H1 (cell line): ENCODE measurements around the gene PACS1. TPM values are rescaled to one million over a fixed set of nuclear protein-coding genes. Genes with fewer than 3 reads are reported as not detected.

Source experiments
- CTCF ChIA-PET: fragments of 300-600 bp; sonication (Branson Sonifier 250); formaldehyde crosslinking; loops from one replicate; lab custom pipeline; 2021; ENCODE audit not compliant: partially characterized antibody; lab: Charles Lee
- POLR2A ChIA-PET: fragments of 300-600 bp; sonication (Branson Sonifier 250); formaldehyde crosslinking; loops from one replicate; lab custom pipeline; 2021; ENCODE audit warnings: inconsistent platforms; ENCODE audit not compliant: partially characterized antibody; lab: Charles Lee
- DNase-seq, 2 experiments: peaks; one replicate each; pipeline versions ENCODE4 v3.0.0 to v3.0.0-alpha.2; 2010 to 2022; ENCODE audit warnings: low spot score in 2 of 2, low read depth in 1 of 2, mixed read lengths in 1 of 2
- FAIRE-seq: peaks from 2 replicates; lab custom pipeline; 2011; peaks lifted over from hg19 to GRCh38; lab: Jason Lieb, UNC
- H2AFZ ChIP-seq: 2 replicates; pipeline ENCODE4 v1.8.1; 2012; ENCODE audit warnings: low read length, inconsistent platforms
- H2AK5ac ChIP-seq: 2 replicates; pipeline ENCODE4 v1.6.1; 2013; ENCODE audit warnings: low read depth, low read length
- H2BK120ac ChIP-seq: replicated peaks from 2 replicates; pipeline ENCODE3; 2013; ENCODE audit warnings: low read depth, low read length, inconsistent platforms
- H2BK12ac ChIP-seq: 2 replicates; pipeline ENCODE4 v1.6.1; 2013; ENCODE audit warnings: low read depth, low read length
- H2BK15ac ChIP-seq: 2 replicates; pipeline ENCODE4 v1.6.1; 2013; ENCODE audit warnings: low read length
- H2BK20ac ChIP-seq: 2 replicates; pipeline ENCODE4 v1.6.1; 2013; ENCODE audit warnings: low read length
- H2BK5ac ChIP-seq: 2 replicates; pipeline ENCODE4 v1.6.1; 2013; ENCODE audit warnings: low read depth, low read length
- H3K14ac ChIP-seq: 2 replicates; pipeline ENCODE4 v1.6.1; 2013; ENCODE audit warnings: inconsistent platforms; ENCODE audit not compliant: insufficient read length
- H3K18ac ChIP-seq: 2 replicates; pipeline ENCODE4 v1.6.1; 2013; ENCODE audit warnings: low read length; ENCODE audit errors: extremely low read depth
- H3K23ac ChIP-seq: 2 replicates; pipeline ENCODE4 v1.6.1; 2013; ENCODE audit warnings: inconsistent platforms; ENCODE audit not compliant: insufficient read length
- H3K23me2 ChIP-seq: 2 replicates; pipeline ENCODE4 v1.6.1; 2013; ENCODE audit warnings: low read depth, low read length
- H3K27ac ChIP-seq: 2 replicates; pipeline ENCODE4 v1.6.1; 2011; ENCODE audit warnings: low read depth, low read length, inconsistent platforms
- H3K27me3 ChIP-seq, 4 experiments: replicated peaks in 1 of 4; 1 replicate in 1 of 4; 2 replicates in 3 of 4; pipeline versions ENCODE4 v1.6.1 to v1.8.1; 2011 to 2013; ENCODE audit warnings: low read length in 3 of 4, mild to moderate bottlenecking in 3 of 4, inconsistent platforms in 2 of 4, mixed read lengths in 2 of 4, moderate library complexity in 1 of 4; ENCODE audit not compliant: control insufficient read depth in 3 of 4, insufficient read depth in 3 of 4; ENCODE audit errors: extremely low read depth in 1 of 4
- H3K36me3 ChIP-seq, 4 experiments: 2 replicates each; pipeline versions ENCODE4 v1.6.1 to v1.8.1; 2011 to 2013; ENCODE audit warnings: mild to moderate bottlenecking in 4 of 4, low read length in 3 of 4, moderate library complexity in 2 of 4, control low read depth in 1 of 4, inconsistent platforms in 1 of 4; ENCODE audit not compliant: insufficient read depth in 4 of 4, control insufficient read depth in 2 of 4
- H3K4ac ChIP-seq: replicated peaks from 2 replicates; pipeline ENCODE3; 2013; ENCODE audit warnings: low read length, low read depth, mixed read lengths, inconsistent platforms; ENCODE audit not compliant: insufficient read length
- H3K4me1 ChIP-seq, 4 experiments: replicated peaks in 1 of 4; 1 replicate in 1 of 4; 2 replicates in 3 of 4; pipeline versions ENCODE4 v1.6.1 to v1.8.1; 2011 to 2013; ENCODE audit warnings: low read length in 3 of 4, inconsistent platforms in 2 of 4, mixed read lengths in 1 of 4; ENCODE audit not compliant: insufficient read depth in 4 of 4, control insufficient read depth in 3 of 4
- H3K4me2 ChIP-seq, 2 experiments: 2 replicates each; pipeline versions ENCODE4 v1.6.1 to v1.8.1; 2011 to 2013; ENCODE audit warnings: low read depth in 2 of 2, low read length in 2 of 2, control low read depth in 1 of 2, inconsistent platforms in 1 of 2, mild to moderate bottlenecking in 1 of 2; ENCODE audit not compliant: insufficient read depth in 1 of 2
- H3K4me3 ChIP-seq, 4 experiments: fragments of 200-600, 300-600 bp in 1 of 4; sonication (generic), shearing (Covaris generic), sonication (Bioruptor Twin) in 1 of 4; 2 replicates each; pipeline versions ENCODE4 v1.5.1 to v1.8.1; 2011 to 2016; ENCODE audit warnings: low read length in 4 of 4, low read depth in 3 of 4, control low read depth in 2 of 4, inconsistent platforms in 2 of 4, mild to moderate bottlenecking in 2 of 4, mixed read lengths in 1 of 4, moderate library complexity in 1 of 4; ENCODE audit not compliant: insufficient read depth in 2 of 4; ENCODE audit errors: extremely low read depth in 1 of 4
- H3K56ac ChIP-seq: replicated peaks from 2 replicates; pipeline ENCODE3; 2013; ENCODE audit warnings: low read depth, mild to moderate bottlenecking, mixed read lengths, low read length, inconsistent platforms; ENCODE audit not compliant: insufficient read length
- H3K79me1 ChIP-seq: 2 replicates; pipeline ENCODE4 v1.6.1; 2013; ENCODE audit warnings: low read depth, low read length, control low read depth
- H3K79me2 ChIP-seq, 2 experiments: 2 replicates each; pipeline versions ENCODE4 v1.6.1 to v1.8.1; 2012 to 2013; ENCODE audit warnings: low read length in 2 of 2, mild to moderate bottlenecking in 2 of 2, inconsistent platforms in 1 of 2; ENCODE audit not compliant: insufficient read depth in 2 of 2, control insufficient read depth in 1 of 2
- H3K9ac ChIP-seq, 4 experiments: replicated peaks in 1 of 4; 1 replicate in 1 of 4; 2 replicates in 3 of 4; pipeline versions ENCODE4 v1.6.1 to v1.8.1; 2011 to 2013; ENCODE audit warnings: low read depth in 3 of 4, low read length in 3 of 4, control low read depth in 2 of 4, mild to moderate bottlenecking in 2 of 4, moderate library complexity in 2 of 4, inconsistent platforms in 1 of 4; ENCODE audit errors: extremely low read depth in 1 of 4
- H3K9me3 ChIP-seq, 2 experiments: 2 replicates each; pipeline versions ENCODE4 v1.6.1 to v1.8.1; 2012 to 2013; ENCODE audit warnings: mild to moderate bottlenecking in 2 of 2, moderate library complexity in 2 of 2, control low read depth in 1 of 2, inconsistent platforms in 1 of 2, low read depth in 1 of 2, low read length in 1 of 2, mixed read lengths in 1 of 2; ENCODE audit not compliant: insufficient read depth in 2 of 2
- H4K20me1 ChIP-seq, 2 experiments: replicated peaks in 1 of 2; 2 replicates each; pipeline versions ENCODE3 to v1.8.1; 2011 to 2013; ENCODE audit warnings: inconsistent platforms in 2 of 2, low read length in 2 of 2, mild to moderate bottlenecking in 1 of 2; ENCODE audit not compliant: insufficient read depth in 2 of 2, control insufficient read depth in 1 of 2
- H4K5ac ChIP-seq: 2 replicates; pipeline ENCODE4 v1.6.1; 2013; ENCODE audit warnings: low read length, low read depth, mixed read lengths, inconsistent platforms; ENCODE audit not compliant: insufficient read length
- H4K8ac ChIP-seq: 2 replicates; pipeline ENCODE4 v1.8.0; 2013; ENCODE audit warnings: mild to moderate bottlenecking, moderate library complexity, low read length, inconsistent platforms; ENCODE audit not compliant: insufficient read depth; ENCODE audit errors: extremely low read depth
- H4K91ac ChIP-seq: replicated peaks from 2 replicates; pipeline ENCODE3; 2013; ENCODE audit warnings: low read length, mixed read lengths, inconsistent platforms; ENCODE audit not compliant: insufficient read length
- BCL11A ChIP-seq, 2 experiments: IDR thresholded peaks; one replicate each; pipeline ENCODE4 v1.6.1; 2011; ENCODE audit warnings: low read depth in 2 of 2, low read length in 2 of 2, mild to moderate bottlenecking in 2 of 2
- CBX8 ChIP-seq: fragments of 300-800, 300-1000 bp; sonication (generic); IDR thresholded peaks from 2 replicates; pipeline ENCODE4 v1.7.1; 2016; ENCODE audit warnings: low read depth, low read length, borderline replicate concordance
- CHD2 ChIP-seq: IDR thresholded peaks from 2 replicates; pipeline ENCODE4 v1.6.1; 2012; ENCODE audit warnings: low read length, improper control_type of control experiment
- CREB1 ChIP-seq: IDR thresholded peaks from 2 replicates; pipeline ENCODE4 v1.6.1; 2012; ENCODE audit warnings: inconsistent platforms
- RBBP5 ChIP-seq: IDR thresholded peaks from 2 replicates; pipeline ENCODE4 v1.7.1; 2012; ENCODE audit warnings: low read depth, mild to moderate bottlenecking, inconsistent platforms, low read length, moderate library complexity, borderline replicate concordance
- RFX5 ChIP-seq: IDR thresholded peaks from 2 replicates; pipeline ENCODE4 v1.6.1; 2011; ENCODE audit warnings: low read depth, low read length, improper control_type of control experiment, borderline replicate concordance
- RNF2 ChIP-seq: fragments of 200-900, 300-1000 bp; sonication (generic); IDR thresholded peaks from 2 replicates; pipeline ENCODE4 v1.7.1; 2016; ENCODE audit warnings: borderline replicate concordance, low read depth, mild to moderate bottlenecking, antibody characterized with exemption, low read length; ENCODE audit not compliant: poor library complexity, severe bottlenecking; ENCODE audit errors: missing control alignments
- SP1 ChIP-seq: IDR thresholded peaks from 2 replicates; pipeline ENCODE4 v1.6.1; 2011; ENCODE audit warnings: low read depth, low read length
- SP2 ChIP-seq: IDR thresholded peaks from 2 replicates; pipeline ENCODE4 v1.6.1; 2012; ENCODE audit warnings: mild to moderate bottlenecking, low read length, inconsistent platforms
- SP4 ChIP-seq: IDR thresholded peaks from 2 replicates; pipeline ENCODE4 v1.6.1; 2012; ENCODE audit warnings: low read length, inconsistent platforms
- TEAD4 ChIP-seq: IDR thresholded peaks from 2 replicates; pipeline ENCODE4 v1.6.1; 2012; ENCODE audit warnings: low read depth, low read length, inconsistent platforms, mixed read lengths
- YY1 ChIP-seq: IDR thresholded peaks from 2 replicates; pipeline ENCODE4 v1.6.1; 2011; ENCODE audit warnings: low read depth, mild to moderate bottlenecking, low read length
- WGBS, 2 experiments: shearing (Covaris generic) in 1 of 2; methylation state at CpG; one replicate each; pipeline versions ENCODE4 v1.1.6 to v1.1.7; 2013 to 2015; ENCODE audit warnings: low lambda C conversion rate in 2 of 2, mixed read lengths in 2 of 2, inconsistent platforms in 1 of 2, low coverage in 1 of 2, missing lambda C conversion rate in 1 of 2; ENCODE audit not compliant: insufficient replicate concordance in 2 of 2, insufficient coverage in 1 of 2, insufficient read length in 1 of 2; ENCODE audit errors: extremely low coverage in 1 of 2, missing lambda C conversion rate in 1 of 2; 5-methylcytosine and 5-hydroxymethylcytosine counted together
- polyA plus RNA-seq, 7 experiments: library from polyadenylated mRNA; depleted of rRNA in 3 of 7; stranded (reverse) in 5 of 7; unstranded in 2 of 7; fragments of >200 nt in 5 of 7; fragments of 200-250 nt in 2 of 7; gene quantifications; 1 replicate in 5 of 7; 2 replicates in 1 of 7; 4 replicates in 1 of 7; pipeline versions ENCODE4 v1.2.1 to v1.2.3, GENCODE V29; 2011 to 2013; ENCODE audit warnings: missing spikeins in 2 of 7, mixed read lengths in 2 of 7
- total RNA-seq: library from RNA; stranded (reverse); fragmentation: NEBNext Ultra II Directional; extraction: Animal tissue kit (Norgen Biotek cat#: 25700); gene quantifications from 2 replicates; pipeline ENCODE4 v1.2.1, GENCODE V29; 2021
- TF ChIP-seq, protein P1 (sequence below): IDR thresholded peaks from 2 replicates; pipeline ENCODE4 v1.6.1; 2012; ENCODE audit warnings: inconsistent platforms

PACS1 gene
- total and polyA plus RNA-seq, 2 of the 8 experiments (the other 6 are each of a cell fraction or from before 2014, with no cell fraction given) = 11.5 to 36.0 TPM

DNA sequence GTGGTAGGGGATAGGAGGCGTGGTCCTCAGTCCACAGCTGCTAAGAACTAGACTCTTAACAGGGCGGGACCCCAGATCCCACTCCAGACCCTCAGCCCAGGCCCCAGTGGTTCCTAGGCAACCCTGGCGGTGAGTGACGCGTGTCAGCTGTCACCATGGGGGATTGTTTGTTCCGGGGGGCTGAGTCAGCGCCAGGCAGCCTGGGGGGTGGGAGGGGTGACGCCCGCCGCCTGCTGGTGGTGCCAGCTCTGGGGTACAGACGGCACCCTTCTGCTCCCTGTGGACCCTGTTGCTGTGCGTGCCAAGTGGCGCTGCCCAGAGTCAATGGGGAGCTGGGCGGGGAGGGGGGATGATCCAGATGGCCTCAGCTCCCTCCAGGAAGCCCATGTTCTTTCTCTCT is 210.4 kb downstream of the PACS1 start:
- Histone ChIP-seq H3K56ac (no peak overlapping the region), H4K20me1 (peaks cover 9 to 23% of the 10 kb centered on the region in 2 experiments), H3K9ac (no peak overlapping the region), H3K23ac (no peak overlapping the region), H3K79me2 (no peaks in the 10 kb centered on the region), H3K4me1 (peaks cover 0 to 17% (median 13%) of the 10 kb centered on the region in 4 experiments; a peak in 5 of 7 replicates), H4K8ac (no peak overlapping the region; the same call in 1 of the 2 replicates), H2BK12ac (no peak overlapping the region), H3K14ac (no peak overlapping the region), H3K4me3 (no peak overlapping the region), H2BK20ac (no peak overlapping the region), H4K91ac (no peak overlapping the region), H3K9me3 (no peaks in the 10 kb centered on the region), H2BK5ac (no peak overlapping the region), H2BK120ac (no peak overlapping the region), H2AFZ (no peak overlapping the region), H3K4ac (no peak overlapping the region), H2AK5ac (no peak overlapping the region), H3K36me3 (peaks cover 0 to 6% (median 1%) of the 10 kb centered on the region in 4 experiments; a peak in 2 of 8 replicates), H3K4me2 (no peak overlapping the region), H3K23me2 (peaks cover 4% of the 10 kb centered on the region; the same call in 1 of the 2 replicates), H3K79me1 (no peaks in the 10 kb centered on the region), H3K27me3 (peaks cover 0 to 4% (median under 1%) of the 10 kb centered on the region in 4 experiments; a peak in 2 of 7 replicates), H3K27ac (no peak overlapping the region), H4K5ac (no peak overlapping the region), H2BK15ac (no peak overlapping the region), H3K18ac (no peak overlapping the region)
- no peak for DNase-seq
- CTCF ChIA-PET = interaction anchor here (1.0 to 5.2 kb wide), 10 partner anchors 10 to 84 kb away, joined by 3 to 48 read pairs (median 8); partner anchors contain the start of genes RAB1B and RIN1
- 75% methylated on average over 11 of the region's 14 CpGs; no CpG with 5 or more reads in 1 of the 2 experiments for WGBS, 2 experiments
- no peak for FAIRE-seq
- POLR2A ChIA-PET = interaction anchor here (0.9 to 7.9 kb wide), 7 partner anchors 9 to 90 kb away, joined by 3 to 125 read pairs (median 10); partner anchors contain the start of genes B4GAT1, BRMS1, RAB1B and RIN1
- TF ChIP-seq RBBP5 (no peak), TEAD4 (no peak), CBX8 (no peak), CHD2 (no peak), SP4 (no peak), SP1 (no peak), CREB1 (no peak), SP2 (no peak), BCL11A (IDR thresholded peaks at IDR 0.05; ENCODE audit: low read depth in 2 of 2, low read length in 2 of 2) (no peak), RNF2 (no peak), YY1 (no peak), RFX5 (no peak)
- TF ChIP-seq, protein P1, sequence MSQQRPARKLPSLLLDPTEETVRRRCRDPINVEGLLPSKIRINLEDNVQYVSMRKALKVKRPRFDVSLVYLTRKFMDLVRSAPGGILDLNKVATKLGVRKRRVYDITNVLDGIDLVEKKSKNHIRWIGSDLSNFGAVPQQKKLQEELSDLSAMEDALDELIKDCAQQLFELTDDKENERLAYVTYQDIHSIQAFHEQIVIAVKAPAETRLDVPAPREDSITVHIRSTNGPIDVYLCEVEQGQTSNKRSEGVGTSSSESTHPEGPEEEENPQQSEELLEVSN = no peak
